ENCODE results near the gene BNIP5.

Gene BNIP5

GRCh38 chr6:36323062-36323461 is 13.6 kb downstream of the BNIP5 start:
- no peak for DNase-seq (ENCODE audit: low read depth)

DNA sequence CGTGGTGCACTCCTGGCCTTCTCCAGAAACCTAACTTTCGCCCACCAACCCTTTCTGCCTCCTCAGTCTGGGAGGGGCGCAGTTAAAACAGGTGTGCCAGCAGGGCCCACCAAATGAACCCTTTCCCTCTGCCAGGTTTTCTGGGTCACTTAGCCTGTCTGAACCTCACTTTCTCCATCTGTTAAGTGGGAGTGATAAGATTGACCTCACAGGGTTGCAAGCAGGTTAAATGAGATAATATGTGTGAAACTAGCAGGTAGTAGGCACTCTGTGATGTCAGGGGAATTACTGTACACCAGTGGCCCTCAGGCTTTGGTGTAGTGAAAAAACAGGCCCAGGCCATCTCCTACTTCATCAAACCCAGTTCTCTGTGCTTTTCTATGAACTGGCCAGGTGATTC is 14.1 kb downstream of the BNIP5 start:
- no peak for DNase-seq (ENCODE audit: low read depth)

DNA sequence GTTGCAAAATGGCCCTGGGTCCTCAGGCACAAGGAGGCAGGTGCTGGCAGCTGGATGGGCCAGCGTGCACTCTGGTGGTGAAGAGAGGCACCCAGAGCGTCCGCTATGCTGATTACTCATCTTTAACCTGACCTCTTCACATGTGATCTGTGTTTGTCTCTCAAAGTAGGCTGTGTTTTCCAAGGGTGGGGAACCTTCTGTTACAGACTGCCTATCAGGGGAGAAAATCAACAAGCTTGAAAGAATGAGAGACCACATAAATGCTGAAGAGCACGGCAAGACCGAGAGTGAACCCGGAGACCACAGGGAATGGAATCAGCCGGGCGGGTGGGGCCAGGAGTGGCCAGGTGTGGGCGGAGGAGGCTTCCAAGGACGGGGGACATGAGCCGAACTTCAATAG is 16.2 kb downstream of the BNIP5 start:
- DNase-seq (ENCODE audit: low read depth), result no peak

- DNase-seq (ENCODE audit: low read depth), result no peak
Measured at GRCh38 chr6:36319821-36320220, 16.9 kb downstream of the BNIP5 start.

DNA sequence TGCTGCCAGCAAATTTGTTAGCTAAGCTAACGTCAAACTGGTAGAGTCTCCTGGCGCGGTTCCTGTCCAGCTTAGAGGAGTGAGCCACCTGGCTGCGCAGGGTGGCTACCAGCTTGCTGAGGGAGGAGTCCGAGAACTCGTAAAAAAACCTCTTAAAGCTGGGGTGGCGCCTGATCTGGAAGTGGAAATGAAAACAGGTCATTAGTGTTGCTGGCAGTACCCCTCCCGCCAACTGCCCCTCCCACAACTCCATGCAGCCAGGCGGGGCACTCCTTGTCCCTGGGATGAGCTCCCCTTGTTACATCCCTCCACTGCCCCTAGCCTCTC is 17.3 kb downstream of the BNIP5 start:
- DNase-seq (ENCODE audit: low read depth), result no peak

- no peak for DNase-seq (ENCODE audit: low read depth)
Measured at GRCh38 chr6:36318690-36319435, 17.8 kb downstream of the BNIP5 start.

DNA sequence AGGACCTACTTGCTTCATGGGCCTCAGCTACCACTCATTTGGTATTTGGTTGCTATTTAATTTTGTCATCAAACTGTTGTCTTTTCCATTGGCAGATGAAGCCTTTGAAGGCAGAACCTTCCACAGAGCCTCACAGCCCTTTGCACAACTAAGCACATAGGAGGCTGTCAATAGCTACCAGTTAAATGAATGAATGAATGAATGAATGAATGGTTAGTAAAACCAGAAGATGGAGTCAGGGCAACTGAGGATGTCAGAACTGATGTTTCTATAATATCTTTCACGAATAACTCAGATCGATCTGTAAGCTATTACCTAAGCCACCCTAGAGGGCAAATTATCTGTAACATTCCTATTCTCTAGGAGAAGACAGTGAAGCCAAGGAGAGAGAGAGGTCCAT is 19.1 kb downstream of the BNIP5 start:
- DNase-seq (ENCODE audit: low read depth), result no peak

GRCh38 chr6:36315921-36316320 is 20.8 kb downstream of the BNIP5 start:
- DNase-seq (ENCODE audit: low read depth), result no peak

GRCh38 chr6:36314221-36315014 is 22.3 kb downstream of the BNIP5 start:
- DNase-seq (ENCODE audit: low read depth), result no peak

DNA sequence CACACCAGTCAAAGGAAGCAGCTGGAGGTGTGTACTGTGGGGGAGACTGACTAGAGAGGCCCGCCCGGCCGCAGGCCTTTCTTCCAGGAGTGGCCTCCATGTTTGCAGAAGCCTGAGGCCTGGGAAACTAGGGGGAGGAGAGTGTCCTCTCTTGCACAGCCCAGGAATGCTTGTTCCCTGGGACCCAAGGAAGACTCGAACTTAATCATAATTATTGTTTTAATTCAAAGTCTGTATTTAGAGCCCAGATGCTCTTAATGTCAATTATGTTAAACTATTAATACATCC is 23.1 kb downstream of the BNIP5 start:
- DNase-seq (ENCODE audit: low read depth), result no peak

DNA sequence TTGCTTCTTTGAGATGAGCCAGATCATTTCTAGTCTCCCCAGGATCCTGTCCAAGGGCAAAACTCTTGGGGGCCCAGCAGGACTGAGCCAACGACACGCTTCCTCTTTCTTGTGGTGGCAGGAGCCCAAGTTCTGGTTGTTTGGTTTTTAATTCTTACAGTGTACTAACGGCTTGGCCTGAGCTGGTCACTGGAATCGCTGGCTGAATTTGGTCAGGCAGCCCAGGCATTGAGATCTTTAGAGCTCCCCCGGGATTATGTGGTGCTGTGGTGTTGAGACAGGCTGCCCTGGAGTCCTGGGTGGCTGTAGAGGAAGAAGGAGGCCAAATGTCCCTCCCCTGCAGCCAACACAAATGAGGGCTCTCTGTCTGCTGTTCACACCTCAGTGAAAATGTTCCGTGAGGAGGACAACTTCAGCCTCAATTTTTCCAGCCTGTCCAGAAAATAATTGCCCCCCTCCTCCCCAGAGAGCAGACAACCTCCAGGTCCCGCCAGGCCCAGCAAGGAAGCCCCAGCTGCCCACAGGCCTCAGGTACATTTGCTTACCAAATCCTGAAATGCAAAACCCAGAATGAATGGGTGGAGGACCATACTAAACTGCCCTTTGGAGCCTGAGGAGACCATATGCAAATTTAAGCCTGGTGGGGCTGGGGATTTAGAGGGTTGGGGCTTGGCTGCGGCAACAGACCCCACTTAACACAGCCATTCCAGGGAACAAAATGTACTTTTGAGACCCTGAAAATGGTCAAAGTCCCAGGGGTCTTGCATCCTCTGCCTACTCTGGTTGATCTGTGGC is 23.6 kb downstream of the BNIP5 start:
- no peak for DNase-seq (ENCODE audit: low read depth)

GRCh38 chr6:36309900-36310299 is 26.8 kb downstream of the BNIP5 start:
- DNase-seq (ENCODE audit: low read depth), result no peak

DNA sequence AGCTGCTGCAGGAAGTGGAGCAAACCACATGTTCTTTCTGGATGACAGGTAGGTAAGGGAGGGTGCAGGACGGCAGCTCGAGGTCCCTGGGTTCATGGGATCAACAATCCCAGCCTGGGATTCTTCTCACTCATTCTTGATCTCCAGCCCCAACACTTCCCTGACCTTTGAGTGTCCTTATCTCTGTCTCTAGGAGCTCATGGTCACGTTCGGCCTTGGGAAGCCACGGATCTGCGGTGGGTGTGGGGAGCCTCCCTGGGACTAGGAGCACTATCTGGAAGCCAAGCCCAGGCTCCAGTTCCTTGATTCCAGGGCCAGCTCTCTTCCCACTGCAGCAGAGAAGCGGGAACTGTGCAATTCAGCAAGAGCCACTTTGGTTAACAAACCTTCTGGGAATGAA is 27.5 kb downstream of the BNIP5 start:
- DNase-seq (ENCODE audit: low read depth), result no peak

DNA sequence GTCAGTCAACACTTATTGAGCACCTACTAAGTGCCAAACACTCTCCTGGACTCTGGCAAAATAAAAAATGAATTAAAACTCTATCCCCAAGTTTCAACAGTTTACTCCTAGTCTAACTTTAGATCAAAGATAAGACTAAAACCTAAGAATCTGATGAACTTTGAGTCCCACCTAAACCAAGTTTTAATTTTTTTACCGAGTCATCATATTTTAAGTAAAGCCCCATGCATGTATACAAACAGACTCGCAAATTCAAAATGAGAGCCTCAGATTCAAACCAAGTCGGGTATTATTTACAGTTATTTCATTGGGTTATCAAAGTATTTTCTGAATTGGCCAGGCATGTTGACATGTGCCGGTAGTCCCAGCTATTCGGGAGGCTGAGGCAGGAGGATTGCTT is 28.2 kb downstream of the BNIP5 start:
- DNase-seq (ENCODE audit: low read depth), result no peak

GRCh38 chr6:36306375-36306774 is 30.3 kb downstream of the BNIP5 start:
- no peak for DNase-seq (ENCODE audit: low read depth)

DNA sequence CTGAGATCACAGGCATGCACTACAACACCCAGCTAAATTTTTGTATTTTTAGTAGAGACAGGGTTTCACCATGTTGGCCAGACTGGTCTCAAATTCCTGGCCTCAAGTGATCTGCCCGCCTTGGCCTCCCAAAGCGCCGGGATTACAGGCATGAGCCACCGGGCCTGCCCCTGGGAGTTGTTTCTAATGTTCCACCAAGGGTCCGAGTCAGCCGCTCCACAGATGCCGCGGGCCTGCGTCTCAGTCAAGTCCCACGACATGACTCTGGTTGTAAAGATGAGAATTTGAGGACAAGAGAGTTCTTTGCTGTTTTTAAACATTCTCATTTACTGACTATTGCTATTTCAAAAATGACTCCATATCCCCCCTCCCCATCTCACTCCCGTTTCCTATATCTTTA is 30.8 kb downstream of the BNIP5 start:
- no peak for DNase-seq (ENCODE audit: low read depth)

DNA sequence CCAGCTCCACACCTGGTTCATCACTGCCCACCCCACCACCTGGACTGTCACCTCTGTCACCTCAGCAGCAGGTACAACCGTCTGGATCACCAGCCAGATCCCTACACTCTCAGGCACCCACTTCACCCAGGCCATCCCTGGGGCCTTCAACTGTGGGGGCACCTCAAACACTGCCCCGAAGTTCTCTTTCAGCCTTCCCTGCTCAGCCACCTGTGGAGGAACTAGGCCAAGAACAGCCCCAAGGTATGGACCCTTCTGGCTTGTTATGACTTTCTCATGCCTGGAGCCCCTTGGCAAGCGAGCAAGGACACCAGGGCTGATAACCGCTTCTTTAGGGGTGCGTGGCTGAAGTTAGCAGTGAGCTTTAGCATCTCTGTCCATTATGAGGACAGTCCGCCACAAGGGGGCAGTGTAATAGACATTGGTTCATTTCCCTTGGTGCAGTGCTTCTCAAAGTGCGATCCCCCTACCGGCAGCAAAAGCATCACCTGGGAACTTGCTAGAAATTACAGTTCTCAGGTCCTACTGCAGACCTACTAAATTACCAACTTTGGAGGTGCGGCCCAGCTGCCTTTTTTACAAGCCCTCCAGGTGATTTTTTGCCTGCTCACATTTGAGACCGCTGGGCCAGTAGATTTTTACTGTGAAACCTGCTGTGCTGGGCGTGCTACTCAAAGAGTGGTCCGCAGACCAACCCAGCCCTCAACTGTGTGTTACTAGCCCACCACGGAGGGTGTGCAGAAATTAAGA is 34.3 kb downstream of the BNIP5 start:
- DNase-seq (ENCODE audit: low read depth), result peak; percentile 63

- no peak for DNase-seq (ENCODE audit: low read depth)
Measured at GRCh38 chr6:36301781-36302180, 34.9 kb downstream of the BNIP5 start.

- no peak for DNase-seq (ENCODE audit: low read depth)
Measured at GRCh38 chr6:36301085-36301658, 35.5 kb downstream of the BNIP5 start.

- no peak for DNase-seq (ENCODE audit: low read depth)
Measured at GRCh38 chr6:36298027-36298426, 38.7 kb downstream of the BNIP5 start.

GRCh38 chr6:36297511-36297910 is 39.2 kb downstream of the BNIP5 start:
- DNase-seq (ENCODE audit: low read depth), result no peak

DNA sequence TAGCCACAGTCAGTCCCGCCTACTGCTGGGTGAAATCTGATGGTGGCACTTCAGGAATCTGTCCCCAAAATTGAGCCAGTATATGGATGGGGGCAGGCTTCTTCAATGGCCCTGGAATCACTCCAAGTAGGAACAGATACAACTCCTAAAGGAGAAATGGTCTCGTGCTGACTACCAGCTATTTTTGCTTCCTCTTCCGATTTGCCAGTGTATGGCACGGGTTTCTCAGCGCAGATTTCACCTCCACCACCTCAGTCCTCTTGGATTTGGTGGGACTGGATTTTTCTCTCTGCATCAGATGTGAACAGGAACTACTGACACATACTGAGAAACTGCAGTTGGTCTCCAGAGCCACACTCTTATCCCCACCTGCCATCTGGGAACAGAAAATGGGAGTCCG is 39.6 kb downstream of the BNIP5 start:
- no peak for DNase-seq (ENCODE audit: low read depth)
